Fibroblast of villous mesenchyme (primary cell): Measurements from ENCODE around the gene CDC73. TPM values are rescaled to one million over a fixed set of nuclear protein-coding genes. Genes with fewer than 3 reads are reported as not detected.

Experiments used
- DNase-seq: peaks from one replicate; pipeline ENCODE4 v3.0.0-alpha.2; 2010; ENCODE audit warnings: low read depth
- H3K4me3 ChIP-seq: 2 replicates; pipeline ENCODE4 v1.5.1; 2011; ENCODE audit warnings: low read depth, mild to moderate bottlenecking, low read length
- CTCF ChIP-seq: IDR thresholded peaks from 2 replicates; pipeline ENCODE4 v1.5.1; 2012; ENCODE audit warnings: low read depth, mild to moderate bottlenecking, low read length; ENCODE audit not compliant: insufficient read depth
- total RNA-seq: library from RNA; depleted of rRNA; stranded (reverse); fragments of >200 nt; gene quantifications from 2 replicates; pipeline ENCODE4 v1.2.3, GENCODE V29; 2012

Gene CDC73
- total RNA-seq, 1 donor, result 40.2 TPM

GRCh38 chr1:193104907-193105820 lies 16.7 kb upstream of the CDC73 start, which contains the start of gene GLRX2:
GLRX2 (minus strand) TSS chr1:193105414; CDS start chr1:193105382, 32 bp downstream.
- DNase-seq, result peak; percentile 88
- peak within 1 kb of the TSS; percentile 88 for H3K4me3 ChIP-seq
- no peak for TF ChIP-seq CTCF

- H3K4me3 ChIP-seq, result peak overlapping the region; percentile 88
- DNase-seq, result no peak
- no peak for TF ChIP-seq CTCF
These were observed 16.0 kb upstream of the CDC73 start for GRCh38 chr1:193105821-193106177.

- DNase-seq, result no peak
- H3K4me3 ChIP-seq, result no peak overlapping the region
- no peak for TF ChIP-seq CTCF
These were observed 13.4 kb upstream of the CDC73 start for GRCh38 chr1:193108471-193108870.

- no peak for DNase-seq
- no peak for TF ChIP-seq CTCF
- no peak overlapping the region for H3K4me3 ChIP-seq
These were observed 12.2 kb upstream of the CDC73 start for GRCh38 chr1:193109619-193110018.

- H3K4me3 ChIP-seq, result no peak overlapping the region
- no peak for TF ChIP-seq CTCF
- no peak for DNase-seq
These were observed 11.6 kb upstream of the CDC73 start for GRCh38 chr1:193110246-193110645.

- DNase-seq, result no peak
- TF ChIP-seq CTCF, result no peak
These were observed 11.0 kb upstream of the CDC73 start for GRCh38 chr1:193110864-193111263.

More at GRCh38 chr1:193110864-193111263, 11.0 kb upstream of the CDC73 start:
- no peak overlapping the region for H3K4me3 ChIP-seq
